H1 (cell line): ENCODE data around the gene PRAF2. TPM values are rescaled to one million over a fixed set of nuclear protein-coding genes. Genes with fewer than 3 reads are reported as not detected.
A peak's percentile ranks its signal among the peaks of the same experiment; 100 is the strongest.

ENCODE experiments used
- CTCF ChIA-PET: fragments of 300-600 bp; sonication (Branson Sonifier 250); formaldehyde crosslinking; loops from one replicate; lab custom pipeline; 2021; ENCODE audit not compliant: partially characterized antibody; lab: Charles Lee
- POLR2A ChIA-PET: fragments of 300-600 bp; sonication (Branson Sonifier 250); formaldehyde crosslinking; loops from one replicate; lab custom pipeline; 2021; ENCODE audit warnings: inconsistent platforms; ENCODE audit not compliant: partially characterized antibody; lab: Charles Lee
- DNase-seq, 2 experiments: peaks; one replicate each; pipeline versions ENCODE4 v3.0.0 to v3.0.0-alpha.2; 2010 to 2022; ENCODE audit warnings: low spot score in 2 of 2, low read depth in 1 of 2, mixed read lengths in 1 of 2
- FAIRE-seq: peaks from 2 replicates; lab custom pipeline; 2011; peaks lifted over from hg19 to GRCh38; lab: Jason Lieb, UNC
- H2AFZ ChIP-seq: 2 replicates; pipeline ENCODE4 v1.8.1; 2012; ENCODE audit warnings: low read length, inconsistent platforms
- H2AK5ac ChIP-seq: 2 replicates; pipeline ENCODE4 v1.6.1; 2013; ENCODE audit warnings: low read depth, low read length
- H2BK120ac ChIP-seq: replicated peaks from 2 replicates; pipeline ENCODE3; 2013; ENCODE audit warnings: low read depth, low read length, inconsistent platforms
- H2BK12ac ChIP-seq: 2 replicates; pipeline ENCODE4 v1.6.1; 2013; ENCODE audit warnings: low read depth, low read length
- H2BK15ac ChIP-seq: 2 replicates; pipeline ENCODE4 v1.6.1; 2013; ENCODE audit warnings: low read length
- H2BK20ac ChIP-seq: 2 replicates; pipeline ENCODE4 v1.6.1; 2013; ENCODE audit warnings: low read length
- H2BK5ac ChIP-seq: 2 replicates; pipeline ENCODE4 v1.6.1; 2013; ENCODE audit warnings: low read depth, low read length
- H3K14ac ChIP-seq: 2 replicates; pipeline ENCODE4 v1.6.1; 2013; ENCODE audit warnings: inconsistent platforms; ENCODE audit not compliant: insufficient read length
- H3K18ac ChIP-seq: 2 replicates; pipeline ENCODE4 v1.6.1; 2013; ENCODE audit warnings: low read length; ENCODE audit errors: extremely low read depth
- H3K23ac ChIP-seq: 2 replicates; pipeline ENCODE4 v1.6.1; 2013; ENCODE audit warnings: inconsistent platforms; ENCODE audit not compliant: insufficient read length
- H3K23me2 ChIP-seq: 2 replicates; pipeline ENCODE4 v1.6.1; 2013; ENCODE audit warnings: low read depth, low read length
- H3K27ac ChIP-seq: 2 replicates; pipeline ENCODE4 v1.6.1; 2011; ENCODE audit warnings: low read depth, low read length, inconsistent platforms
- H3K27me3 ChIP-seq, 4 experiments: replicated peaks in 1 of 4; 1 replicate in 1 of 4; 2 replicates in 3 of 4; pipeline versions ENCODE4 v1.6.1 to v1.8.1; 2011 to 2013; ENCODE audit warnings: low read length in 3 of 4, mild to moderate bottlenecking in 3 of 4, inconsistent platforms in 2 of 4, mixed read lengths in 2 of 4, moderate library complexity in 1 of 4; ENCODE audit not compliant: control insufficient read depth in 3 of 4, insufficient read depth in 3 of 4; ENCODE audit errors: extremely low read depth in 1 of 4
- H3K36me3 ChIP-seq, 4 experiments: 2 replicates each; pipeline versions ENCODE4 v1.6.1 to v1.8.1; 2011 to 2013; ENCODE audit warnings: mild to moderate bottlenecking in 4 of 4, low read length in 3 of 4, moderate library complexity in 2 of 4, control low read depth in 1 of 4, inconsistent platforms in 1 of 4; ENCODE audit not compliant: insufficient read depth in 4 of 4, control insufficient read depth in 2 of 4
- H3K4ac ChIP-seq: replicated peaks from 2 replicates; pipeline ENCODE3; 2013; ENCODE audit warnings: low read length, low read depth, mixed read lengths, inconsistent platforms; ENCODE audit not compliant: insufficient read length
- H3K4me1 ChIP-seq, 4 experiments: replicated peaks in 1 of 4; 1 replicate in 1 of 4; 2 replicates in 3 of 4; pipeline versions ENCODE4 v1.6.1 to v1.8.1; 2011 to 2013; ENCODE audit warnings: low read length in 3 of 4, inconsistent platforms in 2 of 4, mixed read lengths in 1 of 4; ENCODE audit not compliant: insufficient read depth in 4 of 4, control insufficient read depth in 3 of 4
- H3K4me2 ChIP-seq, 2 experiments: 2 replicates each; pipeline versions ENCODE4 v1.6.1 to v1.8.1; 2011 to 2013; ENCODE audit warnings: low read depth in 2 of 2, low read length in 2 of 2, control low read depth in 1 of 2, inconsistent platforms in 1 of 2, mild to moderate bottlenecking in 1 of 2; ENCODE audit not compliant: insufficient read depth in 1 of 2
- H3K4me3 ChIP-seq, 4 experiments: fragments of 200-600, 300-600 bp in 1 of 4; sonication (generic), shearing (Covaris generic), sonication (Bioruptor Twin) in 1 of 4; 2 replicates each; pipeline versions ENCODE4 v1.5.1 to v1.8.1; 2011 to 2016; ENCODE audit warnings: low read length in 4 of 4, low read depth in 3 of 4, control low read depth in 2 of 4, inconsistent platforms in 2 of 4, mild to moderate bottlenecking in 2 of 4, mixed read lengths in 1 of 4, moderate library complexity in 1 of 4; ENCODE audit not compliant: insufficient read depth in 2 of 4; ENCODE audit errors: extremely low read depth in 1 of 4
- H3K56ac ChIP-seq: replicated peaks from 2 replicates; pipeline ENCODE3; 2013; ENCODE audit warnings: low read depth, mild to moderate bottlenecking, mixed read lengths, low read length, inconsistent platforms; ENCODE audit not compliant: insufficient read length
- H3K79me1 ChIP-seq: 2 replicates; pipeline ENCODE4 v1.6.1; 2013; ENCODE audit warnings: low read depth, low read length, control low read depth
- H3K79me2 ChIP-seq, 2 experiments: 2 replicates each; pipeline versions ENCODE4 v1.6.1 to v1.8.1; 2012 to 2013; ENCODE audit warnings: low read length in 2 of 2, mild to moderate bottlenecking in 2 of 2, inconsistent platforms in 1 of 2; ENCODE audit not compliant: insufficient read depth in 2 of 2, control insufficient read depth in 1 of 2
- H3K9ac ChIP-seq, 4 experiments: replicated peaks in 1 of 4; 1 replicate in 1 of 4; 2 replicates in 3 of 4; pipeline versions ENCODE4 v1.6.1 to v1.8.1; 2011 to 2013; ENCODE audit warnings: low read depth in 3 of 4, low read length in 3 of 4, control low read depth in 2 of 4, mild to moderate bottlenecking in 2 of 4, moderate library complexity in 2 of 4, inconsistent platforms in 1 of 4; ENCODE audit errors: extremely low read depth in 1 of 4
- H3K9me3 ChIP-seq, 2 experiments: 2 replicates each; pipeline versions ENCODE4 v1.6.1 to v1.8.1; 2012 to 2013; ENCODE audit warnings: mild to moderate bottlenecking in 2 of 2, moderate library complexity in 2 of 2, control low read depth in 1 of 2, inconsistent platforms in 1 of 2, low read depth in 1 of 2, low read length in 1 of 2, mixed read lengths in 1 of 2; ENCODE audit not compliant: insufficient read depth in 2 of 2
- H4K20me1 ChIP-seq, 2 experiments: replicated peaks in 1 of 2; 2 replicates each; pipeline versions ENCODE3 to v1.8.1; 2011 to 2013; ENCODE audit warnings: inconsistent platforms in 2 of 2, low read length in 2 of 2, mild to moderate bottlenecking in 1 of 2; ENCODE audit not compliant: insufficient read depth in 2 of 2, control insufficient read depth in 1 of 2
- H4K5ac ChIP-seq: 2 replicates; pipeline ENCODE4 v1.6.1; 2013; ENCODE audit warnings: low read length, low read depth, mixed read lengths, inconsistent platforms; ENCODE audit not compliant: insufficient read length
- H4K8ac ChIP-seq: 2 replicates; pipeline ENCODE4 v1.8.0; 2013; ENCODE audit warnings: mild to moderate bottlenecking, moderate library complexity, low read length, inconsistent platforms; ENCODE audit not compliant: insufficient read depth; ENCODE audit errors: extremely low read depth
- H4K91ac ChIP-seq: replicated peaks from 2 replicates; pipeline ENCODE3; 2013; ENCODE audit warnings: low read length, mixed read lengths, inconsistent platforms; ENCODE audit not compliant: insufficient read length
- ATF3 ChIP-seq: IDR thresholded peaks from 2 replicates; pipeline ENCODE4 v1.6.1; 2011; ENCODE audit warnings: low read depth, mild to moderate bottlenecking, low read length; ENCODE audit not compliant: insufficient read depth
- BCL11A ChIP-seq, 2 experiments: IDR thresholded peaks; one replicate each; pipeline ENCODE4 v1.6.1; 2011; ENCODE audit warnings: low read depth in 2 of 2, low read length in 2 of 2, mild to moderate bottlenecking in 2 of 2
- SP4 ChIP-seq: IDR thresholded peaks from 2 replicates; pipeline ENCODE4 v1.6.1; 2012; ENCODE audit warnings: low read length, inconsistent platforms
- WGBS, 2 experiments: shearing (Covaris generic) in 1 of 2; methylation state at CpG; one replicate each; pipeline versions ENCODE4 v1.1.6 to v1.1.7; 2013 to 2015; ENCODE audit warnings: low lambda C conversion rate in 2 of 2, mixed read lengths in 2 of 2, inconsistent platforms in 1 of 2, low coverage in 1 of 2, missing lambda C conversion rate in 1 of 2; ENCODE audit not compliant: insufficient replicate concordance in 2 of 2, insufficient coverage in 1 of 2, insufficient read length in 1 of 2; ENCODE audit errors: extremely low coverage in 1 of 2, missing lambda C conversion rate in 1 of 2; 5-methylcytosine and 5-hydroxymethylcytosine counted together
- polyA plus RNA-seq, 7 experiments: library from polyadenylated mRNA; depleted of rRNA in 3 of 7; stranded (reverse) in 5 of 7; unstranded in 2 of 7; fragments of >200 nt in 5 of 7; fragments of 200-250 nt in 2 of 7; gene quantifications; 1 replicate in 5 of 7; 2 replicates in 1 of 7; 4 replicates in 1 of 7; pipeline versions ENCODE4 v1.2.1 to v1.2.3, GENCODE V29; 2011 to 2013; ENCODE audit warnings: missing spikeins in 2 of 7, mixed read lengths in 2 of 7
- small RNA-seq: library from polyadenylated mRNA; stranded (forward); fragments of <200 nt; extraction: miRNeasy Mini kit (QIAGEN cat#:217004); gene quantifications from one replicate; pipeline ENCODE3, GENCODE V24; 2013; ENCODE audit not compliant: insufficient read depth
- total RNA-seq: library from RNA; stranded (reverse); fragmentation: NEBNext Ultra II Directional; extraction: Animal tissue kit (Norgen Biotek cat#: 25700); gene quantifications from 2 replicates; pipeline ENCODE4 v1.2.1, GENCODE V29; 2021

PRAF2 gene
- total and polyA plus RNA-seq, 2 of the 8 experiments (the other 6 are each of a cell fraction or from before 2014, with no cell fraction given) = 11.3 to 15.4 TPM

DNA sequence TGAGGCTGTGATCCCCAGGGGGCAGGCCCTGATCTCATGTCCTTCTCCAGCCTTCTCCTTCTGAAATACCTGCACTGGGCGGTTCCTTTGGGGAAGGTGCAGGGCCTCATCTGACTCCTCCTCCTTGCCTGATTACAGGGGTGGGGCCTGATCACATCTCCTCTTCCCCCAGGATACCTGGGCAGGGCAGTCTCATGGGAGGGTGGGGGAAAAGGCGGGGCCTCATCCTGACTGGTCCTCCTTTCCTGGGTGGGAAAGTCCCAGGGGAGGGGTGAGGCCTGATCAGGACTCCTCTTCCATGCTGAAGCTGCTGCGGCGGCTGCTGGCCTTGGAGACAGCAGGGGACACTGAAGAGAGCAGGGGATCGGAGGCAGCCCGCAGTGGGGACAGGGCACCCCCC, 43.9 kb downstream of the PRAF2 start:
- H2BK12ac ChIP-seq = no peak overlapping the region
- no peak overlapping the region for H2BK20ac ChIP-seq
- H4K8ac ChIP-seq = no peak overlapping the region
- H3K9ac ChIP-seq = no peak overlapping the region
- no peaks in the 10 kb centered on the region for H3K79me1 ChIP-seq
- no peak overlapping the region for H2BK15ac ChIP-seq
- H3K23me2 ChIP-seq = no peaks in the 10 kb centered on the region
- H3K36me3 ChIP-seq = peaks cover 10 to 54% (median 34%) of the 10 kb centered on the region in 4 experiments; a peak in 7 of 8 replicates
- no peak overlapping the region for H2BK120ac ChIP-seq
- H3K4ac ChIP-seq = no peak overlapping the region
- H3K23ac ChIP-seq = no peak overlapping the region
- H4K20me1 ChIP-seq = peaks cover 0 to 2% of the 10 kb centered on the region in 2 experiments
- no peak overlapping the region for H3K18ac ChIP-seq
- peak overlapping the region; percentile 25; the same call in 1 of the 2 replicates for H3K27ac ChIP-seq
- H3K79me2 ChIP-seq = no peaks in the 10 kb centered on the region
- no peak for FAIRE-seq
- H2BK5ac ChIP-seq = no peak overlapping the region
- H4K91ac ChIP-seq = no peak overlapping the region
- no peak overlapping the region for H3K14ac ChIP-seq
- ChIA-PET CTCF (no interaction called here), POLR2A (interaction anchor here (0.9 to 2.0 kb wide), 7 partner anchors 10 to 115 kb away, joined by 3 to 11 read pairs (median 5); no protein-coding TSS in a partner anchor)
- no peak overlapping the region for H3K56ac ChIP-seq
- no peak overlapping the region for H2AK5ac ChIP-seq
- H3K4me2 ChIP-seq = no peak overlapping the region; a peak in 1 of 4 replicates
- no peak overlapping the region for H2AFZ ChIP-seq
- no peaks in the 10 kb centered on the region for H3K9me3 ChIP-seq
- WGBS, 2 experiments = 67% methylated on average over 1 of the region's 6 CpGs; no CpG with 5 or more reads in 1 of the 2 experiments
- no peak overlapping the region for H3K4me3 ChIP-seq
- H4K5ac ChIP-seq = no peak overlapping the region
- no peaks in the 10 kb centered on the region for H3K27me3 ChIP-seq
- no peak for DNase-seq
- H3K4me1 ChIP-seq = peaks cover 0 to 6% (median 2%) of the 10 kb centered on the region in 4 experiments; a peak in 2 of 7 replicates
- no peak for TF ChIP-seq BCL11A (IDR thresholded peaks at IDR 0.05; ENCODE audit: low read depth in 2 of 2, low read length in 2 of 2)
- no peak for TF ChIP-seq ATF3
- TF ChIP-seq SP4 = no peak

Small RNA genes within 50 kb of the gene (small RNA-seq; reads per million reads assigned to genes)
- not detected for gene RNU4-52P

Other genes with a start within 250 kb of the PRAF2 start
- not detected in 2 replicates for gene ERAS, start 247.5 kb downstream of the PRAF2 start, total RNA-seq
- 0.70 and 0.99 TPM in 2 replicates for gene ERAS, start 247.5 kb downstream of the PRAF2 start, polyA plus RNA-seq (2011; rRNA removed)
- gene PCSK1N, start 238.4 kb downstream of the PRAF2 start, total RNA-seq = 4.5 TPM in 2 replicates
- 3.6 and 7.0 TPM in 2 replicates for gene PCSK1N, start 238.4 kb downstream of the PRAF2 start, polyA plus RNA-seq (2011; rRNA removed)
- 77.8 and 82.4 TPM in 2 replicates for gene TIMM17B, start 176.2 kb downstream of the PRAF2 start, total RNA-seq
- gene TIMM17B, start 176.2 kb downstream of the PRAF2 start, polyA plus RNA-seq (2011; rRNA removed) = 246 and 284 TPM in 2 replicates
- gene PQBP1, start 176.1 kb downstream of the PRAF2 start, total RNA-seq = 95.9 and 101 TPM in 2 replicates
- 91.7 and 124 TPM in 2 replicates for gene PQBP1, start 176.1 kb downstream of the PRAF2 start, polyA plus RNA-seq (2011; rRNA removed)
- 20.4 and 21.4 TPM in 2 replicates for gene SLC35A2, start 162.4 kb downstream of the PRAF2 start, total RNA-seq
- gene SLC35A2, start 162.4 kb downstream of the PRAF2 start, polyA plus RNA-seq (2011; rRNA removed) = 48.3 and 52.1 TPM in 2 replicates
- 180 and 190 TPM in 2 replicates for gene PIM2, start 155.0 kb downstream of the PRAF2 start, total RNA-seq
- gene PIM2, start 155.0 kb downstream of the PRAF2 start, polyA plus RNA-seq (2011; rRNA removed) = 203 and 257 TPM in 2 replicates
- gene OTUD5, start 116.4 kb downstream of the PRAF2 start, total RNA-seq = 50.0 and 53.5 TPM in 2 replicates
- gene OTUD5, start 116.4 kb downstream of the PRAF2 start, polyA plus RNA-seq (2011; rRNA removed) = 46.3 and 60.4 TPM in 2 replicates
- gene KCND1, start 102.2 kb downstream of the PRAF2 start, total RNA-seq = 4.8 and 6.8 TPM in 2 replicates
- 3.1 and 4.5 TPM in 2 replicates for gene KCND1, start 102.2 kb downstream of the PRAF2 start, polyA plus RNA-seq (2011; rRNA removed)
- 44.5 and 55.9 TPM in 2 replicates for gene GRIPAP1, start 71.7 kb downstream of the PRAF2 start, total RNA-seq
- gene GRIPAP1, start 71.7 kb downstream of the PRAF2 start, polyA plus RNA-seq (2011; rRNA removed) = 21.6 and 26.6 TPM in 2 replicates
- gene TFE3, start 30.6 kb downstream of the PRAF2 start, total RNA-seq = 52.9 and 55.2 TPM in 2 replicates
- gene TFE3, start 30.6 kb downstream of the PRAF2 start, polyA plus RNA-seq (2011; rRNA removed) = 33.7 and 81.1 TPM in 2 replicates
- gene CCDC120, start 15.0 kb downstream of the PRAF2 start, total RNA-seq = 11.8 and 11.9 TPM in 2 replicates
- 4.9 and 8.6 TPM in 2 replicates for gene CCDC120, start 15.0 kb downstream of the PRAF2 start, polyA plus RNA-seq (2011; rRNA removed)
- 26.0 and 27.9 TPM in 2 replicates for gene WDR45, start 5.9 kb upstream of the PRAF2 start, total RNA-seq
- 49.7 and 50.6 TPM in 2 replicates for gene WDR45, start 5.9 kb upstream of the PRAF2 start, polyA plus RNA-seq (2011; rRNA removed)
- gene GPKOW, start 49.7 kb upstream of the PRAF2 start, total RNA-seq = 16.8 and 17.9 TPM in 2 replicates
- 11.9 and 14.0 TPM in 2 replicates for gene GPKOW, start 49.7 kb upstream of the PRAF2 start, polyA plus RNA-seq (2011; rRNA removed)
- gene MAGIX, start 88.8 kb upstream of the PRAF2 start, total RNA-seq = 0.37 and 0.46 TPM in 2 replicates
- gene MAGIX, start 88.8 kb upstream of the PRAF2 start, polyA plus RNA-seq (2011; rRNA removed) = 1.1 and 1.9 TPM in 2 replicates
- gene PLP2, start 97.9 kb upstream of the PRAF2 start, total RNA-seq = 9.0 and 10.3 TPM in 2 replicates
- 23.4 and 25.6 TPM in 2 replicates for gene PLP2, start 97.9 kb upstream of the PRAF2 start, polyA plus RNA-seq (2011; rRNA removed)
- gene PRICKLE3, start 112.4 kb upstream of the PRAF2 start, total RNA-seq = 8.4 and 10.6 TPM in 2 replicates
- 9.1 and 15.1 TPM in 2 replicates for gene PRICKLE3, start 112.4 kb upstream of the PRAF2 start, polyA plus RNA-seq (2011; rRNA removed)
- 10.2 and 10.8 TPM in 2 replicates for gene SYP, start 126.2 kb upstream of the PRAF2 start, total RNA-seq
- 4.3 and 7.2 TPM in 2 replicates for gene SYP, start 126.2 kb upstream of the PRAF2 start, polyA plus RNA-seq (2011; rRNA removed)
- 0.77 and 0.84 TPM in 2 replicates for gene CACNA1F, start 159.3 kb upstream of the PRAF2 start, total RNA-seq
- gene CACNA1F, start 159.3 kb upstream of the PRAF2 start, polyA plus RNA-seq (2011; rRNA removed) = 0.59 and 1.7 TPM in 2 replicates
- gene CCDC22, start 161.5 kb upstream of the PRAF2 start, total RNA-seq = 7.3 and 8.0 TPM in 2 replicates
- 13.9 and 19.0 TPM in 2 replicates for gene CCDC22, start 161.5 kb upstream of the PRAF2 start, polyA plus RNA-seq (2011; rRNA removed)
- gene FOXP3, start 190.7 kb upstream of the PRAF2 start, total RNA-seq = 0.23 and 0.37 TPM in 2 replicates
- 0.54 and 0.67 TPM in 2 replicates for gene FOXP3, start 190.7 kb upstream of the PRAF2 start, polyA plus RNA-seq (2011; rRNA removed)
- gene PPP1R3F, start 195.8 kb upstream of the PRAF2 start, total RNA-seq = 6.1 and 6.8 TPM in 2 replicates
- gene PPP1R3F, start 195.8 kb upstream of the PRAF2 start, polyA plus RNA-seq (2011; rRNA removed) = 5.1 and 6.2 TPM in 2 replicates
- gene GAGE10, start 229.6 kb upstream of the PRAF2 start, total RNA-seq = not detected in 2 replicates
- not detected in 2 replicates for gene GAGE10, start 229.6 kb upstream of the PRAF2 start, polyA plus RNA-seq (2011; rRNA removed)
- gene GAGE12J, start 248.0 kb upstream of the PRAF2 start, total RNA-seq = not detected in 2 replicates
- not detected in 2 replicates for gene GAGE12J, start 248.0 kb upstream of the PRAF2 start, polyA plus RNA-seq (2011; rRNA removed)